DOHH2 (cell line): Measurements from ENCODE around the gene ALDH1A3.
A peak's percentile ranks its signal among the peaks of the same experiment; 100 is the strongest.

Experiments
- H3F3A ChIP-seq: fragments of 200-600 bp; sonication (generic), shearing (Covaris generic); 2 replicates; pipeline ENCODE4 v1.6.0; 2016; ENCODE audit warnings: antibody characterized with exemption, mild to moderate bottlenecking; ENCODE audit not compliant: control insufficient read depth, insufficient read depth
- H3K27ac ChIP-seq: fragments of 200-600 bp; sonication (generic); 2 replicates; pipeline ENCODE4 v1.5.1; 2014; ENCODE audit warnings: low read depth, mild to moderate bottlenecking, low read length, moderate library complexity
- H3K27me3 ChIP-seq: fragments of 200-600 bp; sonication (generic); 2 replicates; pipeline ENCODE4 v1.6.1; 2014; ENCODE audit warnings: mild to moderate bottlenecking, low read length, mixed read lengths; ENCODE audit not compliant: control insufficient read depth
- H3K36me3 ChIP-seq: fragments of 200-600 bp; sonication (generic); 2 replicates; pipeline ENCODE4 v1.6.1; 2014; ENCODE audit warnings: mild to moderate bottlenecking, low read length, moderate library complexity, mixed read lengths; ENCODE audit not compliant: control insufficient read depth
- H3K4me1 ChIP-seq: fragments of 200-600 bp; sonication (generic); 2 replicates; pipeline ENCODE4 v1.6.1; 2014; ENCODE audit warnings: mild to moderate bottlenecking, low read length, mixed read lengths; ENCODE audit not compliant: control insufficient read depth
- H3K4me2 ChIP-seq: fragments of 200-600 bp; sonication (generic); 2 replicates; pipeline ENCODE4 v1.6.0; 2014; ENCODE audit warnings: mild to moderate bottlenecking, low read length, moderate library complexity
- H3K4me3 ChIP-seq: fragments of 200-600 bp; sonication (generic); 2 replicates; pipeline ENCODE4 v1.5.1; 2014; ENCODE audit warnings: mild to moderate bottlenecking, low read length, mixed read lengths
- H3K79me2 ChIP-seq: fragments of 200-600 bp; sonication (generic); 2 replicates; pipeline ENCODE4 v1.6.1; 2014; ENCODE audit warnings: mild to moderate bottlenecking, low read length, mixed read lengths; ENCODE audit not compliant: control insufficient read depth
- H3K9me2 ChIP-seq: fragments of 200-600 bp; sonication (generic); replicated peaks from 2 replicates; pipeline ENCODE4 v1.6.1; 2014; ENCODE audit warnings: mild to moderate bottlenecking, low read length, mixed read lengths; ENCODE audit not compliant: control insufficient read depth
- H3K9me3 ChIP-seq: fragments of 200-600 bp; sonication (generic); 2 replicates; pipeline ENCODE4 v1.6.1; 2014; ENCODE audit warnings: antibody characterized with exemption, low read length, mixed read lengths; ENCODE audit not compliant: control insufficient read depth, insufficient read depth
- H4K20me1 ChIP-seq: fragments of 200-600 bp; sonication (generic); 2 replicates; pipeline ENCODE4 v1.6.0; 2014; ENCODE audit warnings: low read depth, mild to moderate bottlenecking, antibody characterized with exemption, low read length, moderate library complexity; ENCODE audit not compliant: control insufficient read depth, insufficient read depth
- CTCF ChIP-seq: fragments of 200-600 bp; sonication (generic); IDR thresholded peaks from one replicate; pipeline ENCODE4 v1.5.1; 2014; ENCODE audit warnings: antibody characterized with exemption, mild to moderate bottlenecking, low read depth, low read length; ENCODE audit not compliant: poor library complexity, severe bottlenecking
- EZH2phosphoT487 ChIP-seq: fragments of 200-600 bp; sonication (generic); IDR thresholded peaks from 2 replicates; pipeline ENCODE4 v1.6.1; 2017; ENCODE audit warnings: borderline replicate concordance, mild to moderate bottlenecking, antibody characterized with exemption, low read length, moderate library complexity, mixed read lengths

The ALDH1A3 gene

DNA sequence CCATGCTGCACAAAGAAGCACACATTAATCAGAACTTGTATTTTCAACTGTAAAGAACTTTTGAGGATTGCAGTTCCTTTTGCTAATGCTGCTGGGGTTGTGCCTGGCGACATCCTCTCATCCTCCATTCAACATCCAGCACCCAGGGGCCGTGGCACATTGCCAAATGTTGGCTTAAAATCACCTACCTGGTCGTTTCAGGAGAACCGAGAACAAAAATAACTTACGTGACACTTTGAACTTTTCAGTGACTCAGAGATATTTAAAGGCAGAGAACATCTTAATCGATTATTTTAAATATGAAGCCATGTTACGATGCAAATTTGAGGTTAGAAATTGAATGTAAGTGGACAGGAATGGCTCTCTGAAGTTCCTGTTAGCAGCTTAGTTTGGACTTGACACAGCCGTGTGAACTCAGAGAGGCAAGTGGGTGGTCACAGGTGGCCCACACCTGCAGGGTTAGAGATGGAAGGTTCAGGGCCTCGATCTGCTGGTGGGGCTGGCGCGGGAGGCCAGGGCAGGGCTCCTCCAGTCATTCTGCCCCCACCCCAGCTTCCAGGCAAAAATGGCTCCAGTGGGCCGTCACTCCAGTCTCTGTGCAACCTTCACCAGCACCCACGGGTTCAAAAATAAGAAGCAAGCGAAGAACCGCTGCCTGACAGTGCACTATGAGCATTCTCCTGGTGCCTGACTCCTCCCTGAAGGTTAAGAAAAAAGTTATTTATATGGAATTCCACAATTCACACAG lies 51.7 kb downstream of the ALDH1A3 start:
- Histone ChIP-seq H3K4me1 (peaks cover 99% of the 10 kb centered on the region), H3F3A (peaks cover 56% of the 10 kb centered on the region), H3K9me2 (no peaks in the 10 kb centered on the region), H3K4me2 (peak overlapping the region; percentile 97), H3K79me2 (peaks cover 90% of the 10 kb centered on the region), H3K36me3 (peaks cover 83% of the 10 kb centered on the region), H3K9me3 (no peaks in the 10 kb centered on the region), H4K20me1 (peaks cover 5% of the 10 kb centered on the region; the same call in 1 of the 2 replicates), H3K27me3 (no peaks in the 10 kb centered on the region), H3K27ac (peak overlapping the region; percentile 92), H3K4me3 (peak overlapping the region; percentile 64)
- TF ChIP-seq CTCF (no peak), EZH2phosphoT487 (no peak)

DNA sequence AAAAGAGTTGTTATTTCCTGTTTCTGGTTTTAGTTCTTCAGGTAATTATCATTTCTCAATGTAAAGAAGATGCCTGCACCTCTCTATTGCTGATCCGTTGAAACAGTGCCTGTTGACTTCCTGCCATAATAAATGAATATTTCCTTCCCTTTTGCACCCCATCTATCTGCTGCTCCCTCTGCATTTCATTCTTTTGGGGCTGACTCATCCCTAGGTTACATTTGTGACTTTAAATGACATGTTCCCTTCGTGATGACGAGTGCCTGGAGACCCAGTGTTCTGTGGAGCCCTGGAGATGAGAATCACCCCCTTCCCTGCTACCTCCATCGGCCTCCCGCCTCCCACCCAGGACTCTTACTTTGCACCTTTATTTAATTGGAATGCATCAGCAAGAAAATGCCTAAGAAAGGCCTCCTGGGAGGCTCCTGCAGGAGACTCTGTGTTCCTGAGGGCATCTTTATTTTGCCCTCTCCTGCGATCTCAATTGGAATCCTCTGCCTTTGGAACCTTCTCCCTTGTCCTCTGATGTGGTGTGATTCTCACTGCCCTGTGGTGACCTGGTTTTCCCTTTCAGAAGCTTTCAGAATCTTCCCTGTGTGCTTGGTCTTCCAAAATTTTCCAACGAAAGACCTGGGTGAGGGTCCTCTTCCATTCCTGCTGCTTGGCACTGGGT lies 53.2 kb downstream of the ALDH1A3 start:
- H3K9me2 ChIP-seq: no peaks in the 10 kb centered on the region
- peak overlapping the region; percentile 92 for H3K27ac ChIP-seq
- peaks cover 94% of the 10 kb centered on the region for H3K79me2 ChIP-seq
- H3F3A ChIP-seq: peaks cover 53% of the 10 kb centered on the region
- H3K27me3 ChIP-seq: no peaks in the 10 kb centered on the region
- no peaks in the 10 kb centered on the region for H3K9me3 ChIP-seq
- H3K4me2 ChIP-seq: peak overlapping the region; percentile 97
- peaks cover 82% of the 10 kb centered on the region for H3K36me3 ChIP-seq
- H4K20me1 ChIP-seq: peaks cover 5% of the 10 kb centered on the region; the same call in 1 of the 2 replicates
- peaks cover 96% of the 10 kb centered on the region for H3K4me1 ChIP-seq
- H3K4me3 ChIP-seq: peak overlapping the region; percentile 64
- TF ChIP-seq CTCF (no peak), EZH2phosphoT487 (no peak)

DNA sequence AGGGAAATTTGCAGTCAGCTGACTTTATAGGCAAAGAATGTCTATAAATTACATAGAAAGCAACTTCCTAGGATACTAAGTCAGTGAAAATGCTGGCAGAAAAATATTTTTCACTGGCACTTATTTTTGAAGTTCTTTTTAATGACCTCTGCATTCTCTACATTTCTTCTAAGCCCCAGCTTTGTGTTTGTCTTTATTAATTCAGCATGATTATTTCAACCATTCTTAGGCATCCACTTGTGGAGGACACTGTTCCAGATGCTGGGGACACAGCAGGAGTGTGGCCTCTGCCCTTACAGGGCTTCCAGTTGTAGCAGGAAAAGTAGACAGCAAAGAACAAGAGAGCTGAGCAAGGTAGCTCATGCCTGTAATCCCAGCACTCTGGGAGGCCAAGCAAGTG lies 54.5 kb downstream of the ALDH1A3 start:
- H3K79me2 ChIP-seq: peaks cover 94% of the 10 kb centered on the region

More for the DNA sequence above, 54.5 kb downstream of the ALDH1A3 start:
- Histone ChIP-seq H3K4me3 (peak overlapping the region; percentile 49), H3K27me3 (no peaks in the 10 kb centered on the region), H3K4me2 (peak overlapping the region; percentile 97), H3K9me2 (no peaks in the 10 kb centered on the region), H3K36me3 (peaks cover 81% of the 10 kb centered on the region), H4K20me1 (peaks cover 6% of the 10 kb centered on the region; the same call in 1 of the 2 replicates), H3F3A (peaks cover 43% of the 10 kb centered on the region), H3K4me1 (peaks cover 96% of the 10 kb centered on the region), H3K27ac (peak overlapping the region; percentile 92), H3K9me3 (no peaks in the 10 kb centered on the region)
- no peak for TF ChIP-seq CTCF
- TF ChIP-seq EZH2phosphoT487: no peak
